SH-SY5Y (cell line): ENCODE results near the gene EI24.

Experiments used
- GATA2 ChIP-seq: IDR thresholded peaks from 2 replicates; pipeline ENCODE4 v1.6.1; 2011; ENCODE audit warnings: mild to moderate bottlenecking, low read depth, low read length
- GATA3 ChIP-seq: IDR thresholded peaks from 2 replicates; pipeline ENCODE4 v1.6.1; 2011; ENCODE audit warnings: low read depth, mild to moderate bottlenecking, low read length, moderate library complexity

GRCh38 chr11:125609545-125609944 is 40.3 kb downstream of the EI24 start:
- no peak for TF ChIP-seq GATA3
- TF ChIP-seq GATA2, result no peak
